Activated naive CD4-positive, alpha-beta T cell treated with anti-CD3 and anti-CD28 coated beads, Interleukin-2, amount 50 U/mL, for 72 hours (primary cell): ENCODE results near the gene CENPU. TPM values are rescaled to one million over a fixed set of nuclear protein-coding genes. Genes with fewer than 3 reads are reported as not detected.

ENCODE experiments used
- ATAC-seq, 2 donors: fragments of 150-1000 bp; cut with Tn5 transposase; 2 replicates each; pipeline ENCODE4 v1.10.0; 2021; ENCODE audit warnings: mild to moderate bottlenecking in 2 of 2, moderate library complexity in 2 of 2
- DNase-seq, 2 donors: peaks; one replicate each; pipeline ENCODE4 v3.0.0; 2021 to 2022; ENCODE audit warnings: low spot score in 2 of 2
- H3K27ac Mint-ChIP-seq, 2 donors: one replicate each; pipeline ENCODE4 v1.8.0; 2022; ENCODE audit warnings: mild to moderate bottlenecking in 2 of 2, mixed read lengths in 2 of 2
- H3K36me3 Mint-ChIP-seq, 2 donors: one replicate each; pipeline ENCODE4 v1.8.0; 2022; ENCODE audit warnings: mixed read lengths in 2 of 2
- H3K9me3 Mint-ChIP-seq, 2 donors: one replicate each; pipeline ENCODE4 v1.8.0; 2022; ENCODE audit warnings: mixed read lengths in 2 of 2
- total RNA-seq, 2 donors: library from RNA; stranded (reverse); gene quantifications; one replicate each; pipeline ENCODE4 v1.2.3, GENCODE V29; 2022

The CENPU gene
- total RNA-seq, 2 donors from 2014 or later, result 73.8 to 75.1 TPM

DNA sequence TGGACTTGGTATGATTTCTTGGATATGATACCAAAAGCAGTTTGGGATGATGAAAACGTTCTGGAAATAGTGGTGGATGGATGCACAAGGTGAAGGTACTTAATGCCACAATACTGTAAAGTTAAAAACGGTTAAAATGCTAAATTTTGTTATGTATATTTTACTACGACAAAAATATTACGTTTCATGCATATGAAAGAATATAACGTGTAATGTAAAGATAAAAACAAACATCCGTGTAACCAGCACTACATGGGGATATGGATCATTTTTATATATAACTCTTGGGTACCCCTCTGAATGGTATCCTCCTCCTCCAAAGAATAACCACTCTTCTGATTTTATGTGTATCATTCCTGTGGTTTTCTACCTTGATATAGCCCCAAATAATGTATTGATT is 862 bp upstream of the CENPU start:
- no peak for ATAC-seq
- DNase-seq, result no peak
- Mint-ChIP-seq H3K27ac (peak overlapping the region; percentile 94 to 99), H3K9me3 (no peaks in the 10 kb centered on the region), H3K36me3 (peaks cover 14 to 23% of the 10 kb centered on the region in 2 donors)

DNA sequence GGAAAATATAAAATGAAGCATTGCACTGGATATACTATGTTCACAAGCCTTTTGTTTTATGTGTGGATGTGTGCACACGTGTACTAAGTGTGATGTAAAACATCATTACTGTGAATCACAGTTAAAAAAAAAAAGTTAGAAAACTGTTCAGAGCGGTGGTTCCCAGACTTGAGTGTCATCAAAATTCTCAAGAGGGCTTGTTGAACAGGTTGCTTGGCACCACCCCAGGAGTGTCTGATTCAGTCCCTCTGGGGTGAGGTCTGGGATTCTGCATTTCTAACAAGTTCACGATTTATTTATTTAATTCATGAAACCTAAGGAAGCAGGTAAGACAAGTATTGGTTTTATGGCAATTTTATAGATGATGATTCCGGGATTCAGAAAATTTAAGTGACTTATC is 1.8 kb downstream of the CENPU start:
- H3K9me3 Mint-ChIP-seq, result no peaks in the 10 kb centered on the region
- DNase-seq (no peak), ATAC-seq (no peak)
- peaks cover 32 to 34% of the 10 kb centered on the region in 2 donors for H3K36me3 Mint-ChIP-seq
- H3K27ac Mint-ChIP-seq, result peak overlapping the region; percentile 94 to 99

GRCh38 chr4:184731056-184731455 is 2.8 kb downstream of the CENPU start:
- no peak overlapping the region for H3K27ac Mint-ChIP-seq
- DNase-seq (no peak), ATAC-seq (no peak)
- H3K36me3 Mint-ChIP-seq, result peaks cover 37% of the 10 kb centered on the region in 2 donors
- no peaks in the 10 kb centered on the region for H3K9me3 Mint-ChIP-seq

DNA sequence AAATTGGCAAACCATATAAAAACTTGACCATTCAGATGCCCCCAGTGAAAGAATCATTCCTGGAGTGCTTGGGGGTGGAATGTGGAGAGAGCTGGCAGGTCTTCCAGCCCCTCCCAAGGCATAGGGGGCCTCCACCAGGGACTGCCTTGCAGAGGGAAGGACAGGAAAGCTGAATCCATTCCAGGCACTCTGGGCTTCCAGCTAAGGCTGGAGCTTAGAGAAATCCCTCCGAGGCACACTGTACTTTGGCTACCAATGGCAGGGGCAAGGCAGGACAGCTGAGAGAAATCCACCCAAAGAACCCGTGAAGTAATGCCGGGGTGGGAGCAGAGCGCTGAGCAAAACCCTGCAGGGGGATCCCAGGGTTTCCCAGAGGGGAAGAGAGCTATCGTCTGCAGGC is 4.0 kb downstream of the CENPU start:
- Mint-ChIP-seq H3K27ac (no peak overlapping the region), H3K36me3 (peaks cover 37 to 44% of the 10 kb centered on the region in 2 donors), H3K9me3 (no peaks in the 10 kb centered on the region)
- DNase-seq (no peak), ATAC-seq (no peak)

DNA sequence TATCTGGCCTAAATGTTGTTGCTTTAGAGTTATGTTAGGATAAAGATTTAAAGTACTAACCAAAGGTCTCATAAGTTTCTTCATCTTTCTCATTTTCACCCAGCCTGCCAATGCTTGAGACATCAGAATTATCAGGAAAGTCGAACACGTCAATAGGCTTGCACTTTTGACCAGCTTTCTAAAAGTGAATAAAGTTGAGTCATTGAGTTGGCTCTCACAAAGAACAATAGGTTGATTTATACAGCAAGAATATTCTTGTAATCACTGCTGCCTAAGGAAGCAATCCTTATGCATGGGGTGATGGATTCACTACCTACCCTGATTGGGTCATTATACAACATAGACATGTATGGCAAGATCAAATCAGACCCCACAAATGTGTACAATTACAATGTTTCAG is 5.0 kb downstream of the CENPU start:
- DNase-seq, result no peak
- no peak for ATAC-seq
- Mint-ChIP-seq H3K36me3 (peaks cover 44 to 52% of the 10 kb centered on the region in 2 donors), H3K27ac (no peak overlapping the region), H3K9me3 (no peaks in the 10 kb centered on the region)

GRCh38 chr4:184727430-184727829 is 6.5 kb downstream of the CENPU start:
- no peak for DNase-seq
- H3K9me3 Mint-ChIP-seq, result no peaks in the 10 kb centered on the region
- H3K36me3 Mint-ChIP-seq, result peaks cover 47 to 51% of the 10 kb centered on the region in 2 donors
- ATAC-seq, result no peak
- no peak overlapping the region for H3K27ac Mint-ChIP-seq

GRCh38 chr4:184722798-184723197 is 11.1 kb downstream of the CENPU start:
- ATAC-seq (peak; percentile 38 to 62), DNase-seq (no peak)
- Mint-ChIP-seq H3K9me3 (peaks cover 14 to 20% of the 10 kb centered on the region in 2 donors), H3K36me3 (peaks cover 70 to 76% of the 10 kb centered on the region in 2 donors), H3K27ac (no peak overlapping the region)

GRCh38 chr4:184721254-184721653 is 12.6 kb downstream of the CENPU start:
- H3K36me3 Mint-ChIP-seq, result peaks cover 74 to 80% of the 10 kb centered on the region in 2 donors
- ATAC-seq (no peak), DNase-seq (no peak)
- H3K27ac Mint-ChIP-seq, result no peak overlapping the region
- peaks cover 14 to 20% of the 10 kb centered on the region in 2 donors for H3K9me3 Mint-ChIP-seq

DNA sequence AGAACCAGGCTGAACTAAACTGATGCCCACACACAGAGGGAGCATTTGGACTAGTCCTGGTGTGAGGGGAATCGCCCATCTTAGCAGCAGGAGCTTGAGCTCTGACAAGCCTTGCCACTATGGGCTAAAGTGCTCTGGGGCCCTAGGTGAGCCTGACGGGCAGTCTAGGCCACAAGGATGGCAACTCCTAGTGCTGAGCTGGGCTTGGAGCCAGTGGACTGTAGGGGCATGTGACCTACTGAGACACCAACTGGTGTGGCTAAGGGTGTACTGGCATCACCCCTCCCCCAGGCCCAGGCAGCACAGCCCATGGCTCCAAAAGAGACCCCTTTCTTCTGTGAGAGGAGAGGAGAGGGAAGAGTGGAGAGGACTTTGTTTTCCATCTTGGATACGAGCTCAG is 14.5 kb downstream of the CENPU start:
- peaks cover 70 to 79% of the 10 kb centered on the region in 2 donors for H3K36me3 Mint-ChIP-seq
- DNase-seq (no peak), ATAC-seq (no peak)

DNA sequence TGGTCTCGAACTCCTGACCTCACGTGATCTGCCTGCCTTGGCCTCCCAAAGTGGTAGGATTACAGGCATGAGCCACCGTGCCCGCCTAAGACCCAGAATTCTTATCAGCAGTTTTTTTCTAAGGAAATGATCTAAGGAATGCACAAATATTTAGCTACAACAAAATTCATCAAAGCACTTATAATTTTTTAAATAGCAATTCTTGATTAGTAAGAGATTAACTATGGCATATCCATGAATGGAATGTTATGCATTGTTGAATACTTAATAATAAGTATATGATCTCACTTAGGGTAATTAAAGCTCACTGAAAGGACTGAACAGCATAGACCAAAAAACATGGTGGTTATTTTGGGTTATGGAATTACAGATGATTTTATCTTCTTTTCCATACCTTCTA is 18.4 kb downstream of the CENPU start:
- peaks cover 51 to 52% of the 10 kb centered on the region in 2 donors for H3K36me3 Mint-ChIP-seq
- ATAC-seq (no peak), DNase-seq (no peak)
- H3K27ac Mint-ChIP-seq, result no peak overlapping the region
- H3K9me3 Mint-ChIP-seq, result peaks cover 0 to 6% of the 10 kb centered on the region in 2 donors

More for the DNA sequence above, 14.5 kb downstream of the CENPU start:
- peaks cover 14 to 20% of the 10 kb centered on the region in 2 donors for H3K9me3 Mint-ChIP-seq
- no peak overlapping the region for H3K27ac Mint-ChIP-seq

DNA sequence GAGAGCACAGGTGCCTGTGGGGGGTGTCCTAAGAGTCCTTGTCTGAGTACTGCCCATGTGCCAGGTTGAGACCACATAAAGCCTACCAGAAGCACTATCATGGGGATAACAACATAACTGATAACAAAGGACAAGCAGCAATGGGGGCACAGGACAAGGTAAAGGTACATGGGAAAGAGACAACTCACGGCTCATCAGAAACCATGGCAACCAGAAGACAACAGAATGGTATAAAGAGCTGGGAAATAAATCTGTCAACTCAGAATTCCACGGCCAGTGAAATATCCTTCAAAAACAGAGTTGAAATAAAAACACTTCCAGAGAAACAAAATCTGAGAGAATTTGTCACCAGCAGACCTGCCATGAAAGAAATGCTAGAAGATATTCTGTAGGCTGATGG is 20.0 kb downstream of the CENPU start:
- no peaks in the 10 kb centered on the region for H3K9me3 Mint-ChIP-seq
- no peak for ATAC-seq
- H3K36me3 Mint-ChIP-seq, result peaks cover 38 to 45% of the 10 kb centered on the region in 2 donors
- H3K27ac Mint-ChIP-seq, result peak overlapping the region in 1 of 2 donors; percentile 12
- DNase-seq, result no peak

DNA sequence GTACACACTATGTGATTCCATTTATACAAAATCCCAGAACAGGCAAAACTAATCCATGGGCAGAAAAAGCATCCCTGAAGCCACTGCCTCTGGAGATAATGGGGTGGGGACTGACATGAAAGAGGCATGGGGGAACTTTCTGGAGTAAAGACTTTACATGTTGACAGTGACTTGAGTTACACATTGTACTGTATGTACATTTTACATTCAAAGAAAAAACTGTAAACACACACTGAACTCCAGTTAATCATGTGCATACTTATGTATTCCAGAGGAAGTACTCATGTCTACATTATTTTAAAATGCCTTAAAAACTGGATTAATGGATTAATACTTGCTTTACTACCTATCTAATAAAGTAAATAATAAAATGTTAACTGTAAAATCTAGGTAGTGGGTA is 21.6 kb downstream of the CENPU start:
- DNase-seq (no peak), ATAC-seq (no peak)
- H3K36me3 Mint-ChIP-seq, result peaks cover 28 to 42% of the 10 kb centered on the region in 2 donors
- no peaks in the 10 kb centered on the region for H3K9me3 Mint-ChIP-seq
- H3K27ac Mint-ChIP-seq, result no peak overlapping the region

- ATAC-seq (peak in 1 of 2 donors; percentile 74), DNase-seq (no peak)
- H3K27ac Mint-ChIP-seq, result peak overlapping the region in 1 of 2 donors; percentile 24
- no peaks in the 10 kb centered on the region for H3K9me3 Mint-ChIP-seq
- peaks cover 40 to 59% of the 10 kb centered on the region in 2 donors for H3K36me3 Mint-ChIP-seq
Observed at GRCh38 chr4:184706453-184706852, 27.4 kb downstream of the CENPU start.

- Mint-ChIP-seq H3K27ac (no peak overlapping the region), H3K9me3 (no peaks in the 10 kb centered on the region), H3K36me3 (peaks cover 40 to 59% of the 10 kb centered on the region in 2 donors)
- DNase-seq (no peak), ATAC-seq (peak; percentile 31 to 73)
Observed at GRCh38 chr4:184705692-184706091, 28.2 kb downstream of the CENPU start.

DNA sequence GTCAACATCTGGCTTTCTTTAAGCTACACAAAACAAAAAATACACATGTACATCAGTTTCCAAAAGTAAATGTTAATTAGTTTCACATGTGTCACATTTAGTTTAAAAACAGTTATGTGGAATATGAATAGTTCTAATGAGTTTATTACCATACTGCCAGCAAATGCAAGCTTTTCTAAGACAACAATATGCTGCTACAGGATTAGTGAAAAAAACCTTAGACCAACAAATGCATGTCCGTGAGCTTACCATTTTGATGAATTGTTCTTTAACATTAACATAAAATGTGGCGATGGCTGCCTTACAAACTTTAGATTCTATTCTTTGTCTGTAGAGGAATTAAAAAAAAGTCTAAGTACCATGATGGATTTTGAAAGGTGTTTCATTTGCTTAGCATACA is 31.8 kb downstream of the CENPU start:
- ATAC-seq (no peak), DNase-seq (no peak)
- Mint-ChIP-seq H3K9me3 (no peaks in the 10 kb centered on the region), H3K27ac (no peak overlapping the region), H3K36me3 (peaks cover 33 to 50% of the 10 kb centered on the region in 2 donors)

- Mint-ChIP-seq H3K9me3 (no peaks in the 10 kb centered on the region), H3K36me3 (peaks cover 15 to 32% of the 10 kb centered on the region in 2 donors), H3K27ac (no peak overlapping the region)
- ATAC-seq, result no peak
- DNase-seq, result no peak
Observed at GRCh38 chr4:184699941-184700340, 34.0 kb downstream of the CENPU start.

GRCh38 chr4:184697956-184698355 is 35.9 kb downstream of the CENPU start:
- no peak overlapping the region for H3K27ac Mint-ChIP-seq
- H3K36me3 Mint-ChIP-seq, result peaks cover 15 to 32% of the 10 kb centered on the region in 2 donors
- DNase-seq (no peak), ATAC-seq (no peak)
- H3K9me3 Mint-ChIP-seq, result no peaks in the 10 kb centered on the region

DNA sequence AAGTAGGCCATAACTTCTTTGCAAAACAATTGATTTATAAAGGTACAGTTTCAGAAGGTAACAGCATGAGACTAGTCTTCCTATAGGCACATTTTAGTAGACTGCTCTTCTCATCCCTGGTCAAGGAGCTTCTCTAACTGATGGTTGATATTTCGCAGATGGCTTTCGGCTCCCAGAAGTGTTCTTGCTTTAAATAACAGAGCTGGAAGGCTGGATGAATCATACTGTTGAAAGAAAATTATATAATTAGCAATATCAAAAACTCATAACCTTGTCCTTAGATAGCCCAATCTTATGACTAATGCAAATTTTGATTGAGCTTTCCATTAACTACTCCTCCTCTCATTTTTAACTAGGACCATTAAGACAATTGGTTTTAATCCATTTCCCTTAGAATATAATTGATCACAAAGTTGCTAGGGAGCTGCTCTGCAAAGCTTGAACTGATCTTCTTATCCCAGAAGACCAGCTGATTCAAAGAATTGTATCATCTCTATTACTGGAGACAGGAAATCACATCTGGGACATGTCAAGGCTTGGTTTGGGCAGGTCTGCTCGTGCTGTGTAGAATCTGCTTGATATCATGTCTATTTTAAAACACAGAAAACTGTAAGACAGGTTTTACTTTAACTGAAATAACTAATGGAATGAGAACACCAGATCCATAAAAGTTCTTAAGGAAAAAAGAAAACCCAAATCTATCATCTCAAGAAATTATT is 38.6 kb downstream of the CENPU start:
- Mint-ChIP-seq H3K36me3 (peaks cover 10 to 39% of the 10 kb centered on the region in 2 donors), H3K9me3 (no peaks in the 10 kb centered on the region), H3K27ac (no peak overlapping the region)
- no peak for ATAC-seq
- no peak for DNase-seq
